Suprapubic skin (tissue), 4 donors: ENCODE results near the gene COX8A.

Experiments
- POLR2A ChIP-seq, 2 donors: fragments of 450-650 bp; IDR thresholded peaks; one replicate each; pipeline ENCODE4 v1.6.1; 2017; ENCODE audit warnings: antibody characterized with exemption in 2 of 2, mild to moderate bottlenecking in 2 of 2, moderate library complexity in 2 of 2
- POLR2AphosphoS5 ChIP-seq, 3 donors: sonication (generic); formaldehyde crosslinking; IDR thresholded peaks; one replicate each; pipeline ENCODE4 v1.6.1; 2017; ENCODE audit warnings: antibody characterized with exemption in 3 of 3

DNA sequence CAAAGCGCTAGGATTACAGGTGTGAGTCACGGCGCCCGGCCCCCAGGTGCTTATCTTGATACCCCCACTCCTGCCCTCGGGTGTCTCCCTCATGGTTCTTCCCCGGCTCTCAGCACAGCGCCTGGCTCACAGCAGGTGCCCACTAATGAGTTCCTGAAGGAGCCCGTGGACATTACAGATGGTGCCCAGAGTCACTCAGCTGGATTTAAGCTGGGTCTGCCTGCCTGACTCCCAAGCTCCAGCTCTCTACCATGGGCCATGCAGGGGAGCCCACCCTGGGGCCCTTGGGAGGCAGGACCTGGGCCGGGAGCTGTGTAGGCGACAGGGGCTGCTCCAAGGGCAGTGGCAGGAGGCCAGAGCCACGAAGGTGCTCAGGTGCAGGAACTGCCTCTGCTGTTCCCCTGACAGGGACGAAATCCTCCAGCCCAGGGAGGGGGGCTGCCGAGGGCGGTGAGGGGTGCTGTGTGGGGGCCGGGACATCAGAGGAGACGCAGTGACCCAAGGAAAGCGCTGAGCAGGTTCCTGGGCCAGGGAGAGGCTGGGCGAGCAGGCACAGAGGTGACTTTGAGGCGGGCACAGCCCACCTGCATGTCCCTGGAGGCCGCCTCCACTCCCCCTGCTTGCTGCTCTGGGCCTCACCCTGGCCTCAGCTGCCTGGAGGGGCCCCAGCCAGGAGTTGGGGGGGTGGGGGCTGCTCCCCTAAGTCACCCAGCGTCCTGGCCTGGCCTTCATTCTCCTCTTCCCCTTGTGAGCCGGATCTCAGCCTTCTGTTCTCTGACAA, 46.7 kb downstream of the COX8A start:
- TF ChIP-seq POLR2A (IDR thresholded peaks at IDR 0.05) (no peak), POLR2AphosphoS5 (IDR thresholded peaks at IDR 0.05) (no peak)
